ENCODE results near the gene TTLL5. TPM values are rescaled to one million over a fixed set of nuclear protein-coding genes. Genes with fewer than 3 reads are reported as not detected.

Gene TTLL5
- total and polyA plus RNA-seq, 10 of the 15 experiments (the other 5 are each of a cell fraction or from before 2014, with no cell fraction given): 3.2 to 25.9 (median 13.8) TPM

DNA sequence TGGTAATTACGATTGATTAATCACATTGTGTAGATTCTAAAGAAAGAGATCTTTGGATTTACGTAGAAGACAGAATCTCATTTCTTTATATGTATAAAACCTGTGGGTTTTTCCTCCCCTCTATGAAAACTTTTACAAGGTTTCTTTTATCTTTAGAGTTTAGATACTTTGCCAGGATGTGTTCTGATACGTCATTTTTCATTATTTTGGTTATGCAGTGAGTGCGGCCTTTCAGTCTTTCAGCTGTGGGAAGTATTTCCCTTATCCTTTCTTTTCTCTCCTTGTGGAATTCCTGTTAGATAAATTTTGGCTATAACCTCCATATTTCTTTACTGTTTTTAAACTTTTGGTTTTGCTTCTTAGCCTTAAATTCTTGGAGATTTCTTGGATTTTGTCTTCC lies 92.7 kb downstream of the TTLL5 start:
- Histone ChIP-seq H3K9me3 (replicated peaks; ENCODE audit: control insufficient read depth, insufficient read depth, low read length) (no peaks in the 10 kb centered on the region; the same call in 2 of the 3 replicates), H3K4me2 (ENCODE audit: control insufficient read depth, insufficient read depth) (no peak overlapping the region), H3K27me3 (replicated peaks in 1 of 2; ENCODE audit: control insufficient read depth in 2 of 2, insufficient read depth in 2 of 2, low read length in 1 of 2) (no peaks in the 10 kb centered on the region), H3K36me3 (ENCODE audit: control insufficient read depth in 2 of 2, insufficient read depth in 2 of 2, low read length in 1 of 2) (peaks cover 0 to 14% of the 10 kb centered on the region in 2 experiments; a peak in 2 of 4 replicates), H4K20me1 (ENCODE audit: control insufficient read depth, insufficient read depth) (no peaks in the 10 kb centered on the region), H3K4me1 (ENCODE audit: control insufficient read depth, insufficient read depth, low read length) (peaks cover 11% of the 10 kb centered on the region; the same call in 1 of the 2 replicates), H3K27ac (ENCODE audit: control insufficient read depth, insufficient read depth) (no peak overlapping the region), H3K9ac (ENCODE audit: control insufficient read depth, insufficient read depth, low read length) (no peak overlapping the region), H2AFZ (ENCODE audit: control insufficient read depth, low read depth, low read length) (no peak overlapping the region), H3K79me2 (ENCODE audit: control insufficient read depth, insufficient read depth, low read length) (no peaks in the 10 kb centered on the region), H3K4me3 (no peak overlapping the region)
- ChIA-PET RAD21 (ENCODE audit: unreplicated experiment) (no interaction called here), POLR2A (no interaction called here), SMC1A (ENCODE audit: uncharacterized antibody, unreplicated experiment) (no interaction called here), CTCF (no interaction called here)
- WGBS (ENCODE audit: insufficient coverage, insufficient replicate concordance, low lambda C conversion rate, missing lambda C conversion rate): 100% methylated on average over 4 of the region's 4 CpGs
- no TSS peak for BruUV-seq (replicated peaks)
- in situ Hi-C loops (cut with MboI): no loop called here
- intact Hi-C loops (cut with micrococcal nuclease; ENCODE audit: unreplicated experiment): no loop called here
- DNase-seq (ENCODE audit: low read depth, low spot score) (no peak), FAIRE-seq (no peak), ATAC-seq (no peak)
- TF ChIP-seq, protein P1, sequence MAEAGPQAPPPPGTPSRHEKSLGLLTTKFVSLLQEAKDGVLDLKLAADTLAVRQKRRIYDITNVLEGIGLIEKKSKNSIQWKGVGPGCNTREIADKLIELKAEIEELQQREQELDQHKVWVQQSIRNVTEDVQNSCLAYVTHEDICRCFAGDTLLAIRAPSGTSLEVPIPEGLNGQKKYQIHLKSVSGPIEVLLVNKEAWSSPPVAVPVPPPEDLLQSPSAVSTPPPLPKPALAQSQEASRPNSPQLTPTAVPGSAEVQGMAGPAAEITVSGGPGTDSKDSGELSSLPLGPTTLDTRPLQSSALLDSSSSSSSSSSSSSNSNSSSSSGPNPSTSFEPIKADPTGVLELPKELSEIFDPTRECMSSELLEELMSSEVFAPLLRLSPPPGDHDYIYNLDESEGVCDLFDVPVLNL (IDR thresholded peaks at IDR 0.05; ENCODE audit: low read depth, low read length): no peak
- no peak for TF ChIP-seq ASH2L (IDR thresholded peaks at IDR 0.05; ENCODE audit: borderline replicate concordance, low read depth)
- TF ChIP-seq, protein P2, sequence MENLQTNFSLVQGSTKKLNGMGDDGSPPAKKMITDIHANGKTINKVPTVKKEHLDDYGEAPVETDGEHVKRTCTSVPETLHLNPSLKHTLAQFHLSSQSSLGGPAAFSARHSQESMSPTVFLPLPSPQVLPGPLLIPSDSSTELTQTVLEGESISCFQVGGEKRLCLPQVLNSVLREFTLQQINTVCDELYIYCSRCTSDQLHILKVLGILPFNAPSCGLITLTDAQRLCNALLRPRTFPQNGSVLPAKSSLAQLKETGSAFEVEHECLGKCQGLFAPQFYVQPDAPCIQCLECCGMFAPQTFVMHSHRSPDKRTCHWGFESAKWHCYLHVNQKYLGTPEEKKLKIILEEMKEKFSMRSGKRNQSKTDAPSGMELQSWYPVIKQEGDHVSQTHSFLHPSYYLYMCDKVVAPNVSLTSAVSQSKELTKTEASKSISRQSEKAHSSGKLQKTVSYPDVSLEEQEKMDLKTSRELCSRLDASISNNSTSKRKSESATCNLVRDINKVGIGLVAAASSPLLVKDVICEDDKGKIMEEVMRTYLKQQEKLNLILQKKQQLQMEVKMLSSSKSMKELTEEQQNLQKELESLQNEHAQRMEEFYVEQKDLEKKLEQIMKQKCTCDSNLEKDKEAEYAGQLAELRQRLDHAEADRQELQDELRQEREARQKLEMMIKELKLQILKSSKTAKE (IDR thresholded peaks at IDR 0.05; ENCODE audit: low read depth, poor library complexity, severe bottlenecking): no peak
- TF ChIP-seq, protein P3, sequence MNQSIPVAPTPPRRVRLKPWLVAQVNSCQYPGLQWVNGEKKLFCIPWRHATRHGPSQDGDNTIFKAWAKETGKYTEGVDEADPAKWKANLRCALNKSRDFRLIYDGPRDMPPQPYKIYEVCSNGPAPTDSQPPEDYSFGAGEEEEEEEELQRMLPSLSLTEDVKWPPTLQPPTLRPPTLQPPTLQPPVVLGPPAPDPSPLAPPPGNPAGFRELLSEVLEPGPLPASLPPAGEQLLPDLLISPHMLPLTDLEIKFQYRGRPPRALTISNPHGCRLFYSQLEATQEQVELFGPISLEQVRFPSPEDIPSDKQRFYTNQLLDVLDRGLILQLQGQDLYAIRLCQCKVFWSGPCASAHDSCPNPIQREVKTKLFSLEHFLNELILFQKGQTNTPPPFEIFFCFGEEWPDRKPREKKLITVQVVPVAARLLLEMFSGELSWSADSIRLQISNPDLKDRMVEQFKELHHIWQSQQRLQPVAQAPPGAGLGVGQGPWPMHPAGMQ (IDR thresholded peaks at IDR 0.05; ENCODE audit: borderline replicate concordance): no peak
- no peak for TF ChIP-seq POU2F2 (IDR thresholded peaks at IDR 0.05; ENCODE audit: borderline replicate concordance, low read depth, low read length)
- no peak for TF ChIP-seq NFYB (IDR thresholded peaks at IDR 0.05; ENCODE audit: insufficient read depth, low read depth, low read length)
- TF ChIP-seq, protein P4, sequence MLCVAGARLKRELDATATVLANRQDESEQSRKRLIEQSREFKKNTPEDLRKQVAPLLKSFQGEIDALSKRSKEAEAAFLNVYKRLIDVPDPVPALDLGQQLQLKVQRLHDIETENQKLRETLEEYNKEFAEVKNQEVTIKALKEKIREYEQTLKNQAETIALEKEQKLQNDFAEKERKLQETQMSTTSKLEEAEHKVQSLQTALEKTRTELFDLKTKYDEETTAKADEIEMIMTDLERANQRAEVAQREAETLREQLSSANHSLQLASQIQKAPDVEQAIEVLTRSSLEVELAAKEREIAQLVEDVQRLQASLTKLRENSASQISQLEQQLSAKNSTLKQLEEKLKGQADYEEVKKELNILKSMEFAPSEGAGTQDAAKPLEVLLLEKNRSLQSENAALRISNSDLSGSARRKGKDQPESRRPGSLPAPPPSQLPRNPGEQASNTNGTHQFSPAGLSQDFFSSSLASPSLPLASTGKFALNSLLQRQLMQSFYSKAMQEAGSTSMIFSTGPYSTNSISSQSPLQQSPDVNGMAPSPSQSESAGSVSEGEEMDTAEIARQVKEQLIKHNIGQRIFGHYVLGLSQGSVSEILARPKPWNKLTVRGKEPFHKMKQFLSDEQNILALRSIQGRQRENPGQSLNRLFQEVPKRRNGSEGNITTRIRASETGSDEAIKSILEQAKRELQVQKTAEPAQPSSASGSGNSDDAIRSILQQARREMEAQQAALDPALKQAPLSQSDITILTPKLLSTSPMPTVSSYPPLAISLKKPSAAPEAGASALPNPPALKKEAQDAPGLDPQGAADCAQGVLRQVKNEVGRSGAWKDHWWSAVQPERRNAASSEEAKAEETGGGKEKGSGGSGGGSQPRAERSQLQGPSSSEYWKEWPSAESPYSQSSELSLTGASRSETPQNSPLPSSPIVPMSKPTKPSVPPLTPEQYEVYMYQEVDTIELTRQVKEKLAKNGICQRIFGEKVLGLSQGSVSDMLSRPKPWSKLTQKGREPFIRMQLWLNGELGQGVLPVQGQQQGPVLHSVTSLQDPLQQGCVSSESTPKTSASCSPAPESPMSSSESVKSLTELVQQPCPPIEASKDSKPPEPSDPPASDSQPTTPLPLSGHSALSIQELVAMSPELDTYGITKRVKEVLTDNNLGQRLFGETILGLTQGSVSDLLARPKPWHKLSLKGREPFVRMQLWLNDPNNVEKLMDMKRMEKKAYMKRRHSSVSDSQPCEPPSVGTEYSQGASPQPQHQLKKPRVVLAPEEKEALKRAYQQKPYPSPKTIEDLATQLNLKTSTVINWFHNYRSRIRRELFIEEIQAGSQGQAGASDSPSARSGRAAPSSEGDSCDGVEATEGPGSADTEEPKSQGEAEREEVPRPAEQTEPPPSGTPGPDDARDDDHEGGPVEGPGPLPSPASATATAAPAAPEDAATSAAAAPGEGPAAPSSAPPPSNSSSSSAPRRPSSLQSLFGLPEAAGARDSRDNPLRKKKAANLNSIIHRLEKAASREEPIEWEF (IDR thresholded peaks at IDR 0.05; ENCODE audit: insufficient replicate concordance, low read depth, low read length): no peak
- TF ChIP-seq BHLHE40 (IDR thresholded peaks at IDR 0.05; ENCODE audit: borderline replicate concordance in 1 of 2, low read depth in 2 of 2, low read length in 1 of 2): no peak
- TF ChIP-seq, protein P5, sequence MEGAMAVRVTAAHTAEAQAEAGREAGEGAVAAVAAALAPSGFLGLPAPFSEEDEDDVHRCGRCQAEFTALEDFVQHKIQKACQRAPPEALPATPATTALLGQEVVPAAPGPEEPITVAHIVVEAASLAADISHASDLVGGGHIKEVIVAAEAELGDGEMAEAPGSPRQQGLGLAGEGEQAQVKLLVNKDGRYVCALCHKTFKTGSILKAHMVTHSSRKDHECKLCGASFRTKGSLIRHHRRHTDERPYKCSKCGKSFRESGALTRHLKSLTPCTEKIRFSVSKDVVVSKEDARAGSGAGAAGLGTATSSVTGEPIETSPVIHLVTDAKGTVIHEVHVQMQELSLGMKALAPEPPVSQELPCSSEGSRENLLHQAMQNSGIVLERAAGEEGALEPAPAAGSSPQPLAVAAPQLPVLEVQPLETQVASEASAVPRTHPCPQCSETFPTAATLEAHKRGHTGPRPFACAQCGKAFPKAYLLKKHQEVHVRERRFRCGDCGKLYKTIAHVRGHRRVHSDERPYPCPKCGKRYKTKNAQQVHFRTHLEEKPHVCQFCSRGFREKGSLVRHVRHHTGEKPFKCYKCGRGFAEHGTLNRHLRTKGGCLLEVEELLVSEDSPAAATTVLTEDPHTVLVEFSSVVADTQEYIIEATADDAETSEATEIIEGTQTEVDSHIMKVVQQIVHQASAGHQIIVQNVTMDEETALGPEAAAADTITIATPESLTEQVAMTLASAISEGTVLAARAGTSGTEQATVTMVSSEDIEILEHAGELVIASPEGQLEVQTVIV (IDR thresholded peaks at IDR 0.05; ENCODE audit: borderline replicate concordance, partially characterized antibody): no peak
- TF ChIP-seq CBFB (IDR thresholded peaks at IDR 0.05; ENCODE audit: low read depth): no peak
- TF ChIP-seq BCL11A (IDR thresholded peaks at IDR 0.05; ENCODE audit: low read depth, low read length): no peak
